ENCODE results near the gene WASL.
A peak's percentile ranks its signal among the peaks of the same experiment; 100 is the strongest.
"Not testable (repeated sequence)": the region's sequence is repeated elsewhere in the genome, so short reads cannot be mapped to it uniquely, and the experiment has no call there.

WASL gene

GRCh38 chr7:123748734-123749536 is at the start of gene WASL:
Gene WASL, minus strand, starts transcription at chr7:123749003. Its CDS starts 269 bp downstream, at chr7:123748734.
- DNase-seq (ENCODE audit: low spot score), result peak; percentile 94

- peak; percentile 12 for DNase-seq (ENCODE audit: low spot score)
These were observed 49.1 kb upstream of the WASL start for GRCh38 chr7:123797673-123798531.

- no peak for DNase-seq (ENCODE audit: low spot score)
These were observed 47.8 kb upstream of the WASL start for GRCh38 chr7:123796568-123796967.

- DNase-seq (ENCODE audit: low spot score), result no peak
These were observed 47.1 kb upstream of the WASL start for GRCh38 chr7:123795917-123796316.

- DNase-seq (ENCODE audit: low spot score), result not testable (repeated sequence)
These were observed 46.3 kb upstream of the WASL start for GRCh38 chr7:123795116-123795515.

GRCh38 chr7:123792547-123792946 is 43.7 kb upstream of the WASL start:
- DNase-seq (ENCODE audit: low spot score), result no peak

GRCh38 chr7:123791001-123791400 is 42.2 kb upstream of the WASL start:
- no peak for DNase-seq (ENCODE audit: low spot score)

- DNase-seq (ENCODE audit: low spot score), result no peak
These were observed 41.0 kb upstream of the WASL start for GRCh38 chr7:123789817-123790216.

- DNase-seq (ENCODE audit: low spot score), result no peak
These were observed 40.5 kb upstream of the WASL start for GRCh38 chr7:123789206-123789784.

GRCh38 chr7:123788584-123788983 is 39.8 kb upstream of the WASL start:
- DNase-seq (ENCODE audit: low spot score), result no peak

GRCh38 chr7:123787220-123788007 is 38.6 kb upstream of the WASL start:
- no peak for DNase-seq (ENCODE audit: low spot score)

- no peak for DNase-seq (ENCODE audit: low spot score)
These were observed 35.5 kb upstream of the WASL start for GRCh38 chr7:123784263-123784662.

GRCh38 chr7:123783820-123784219 is 35.0 kb upstream of the WASL start:
- DNase-seq (ENCODE audit: low spot score), result no peak

GRCh38 chr7:123782071-123782798 is 33.4 kb upstream of the WASL start:
- DNase-seq (ENCODE audit: low spot score), result no peak

- DNase-seq (ENCODE audit: low spot score), result not testable (repeated sequence)
These were observed 31.7 kb upstream of the WASL start for GRCh38 chr7:123780472-123780871.

GRCh38 chr7:123774496-123774895 is 25.7 kb upstream of the WASL start:
- no peak for DNase-seq (ENCODE audit: low spot score)

GRCh38 chr7:123773481-123773880 is 24.7 kb upstream of the WASL start:
- no peak for DNase-seq (ENCODE audit: low spot score)

GRCh38 chr7:123772652-123773051 is 23.8 kb upstream of the WASL start:
- DNase-seq (ENCODE audit: low spot score), result no peak

- DNase-seq (ENCODE audit: low spot score), result no peak
These were observed 23.0 kb upstream of the WASL start for GRCh38 chr7:123771846-123772245.

GRCh38 chr7:123771256-123771655 is 22.5 kb upstream of the WASL start:
- DNase-seq (ENCODE audit: low spot score), result no peak

GRCh38 chr7:123770378-123770777 is 21.6 kb upstream of the WASL start:
- peak; percentile 21 for DNase-seq (ENCODE audit: low spot score)

Measured in AG08395 (cell line).